8988T (cell line): ENCODE measurements around the gene ACOT8.
"Not testable (repeated sequence)": the region's sequence is repeated elsewhere in the genome, so short reads cannot be mapped to it uniquely, and the experiment has no call there.

Source experiments
- DNase-seq: peaks from one replicate; pipeline ENCODE4 v3.0.0; 2011

The ACOT8 gene

DNA sequence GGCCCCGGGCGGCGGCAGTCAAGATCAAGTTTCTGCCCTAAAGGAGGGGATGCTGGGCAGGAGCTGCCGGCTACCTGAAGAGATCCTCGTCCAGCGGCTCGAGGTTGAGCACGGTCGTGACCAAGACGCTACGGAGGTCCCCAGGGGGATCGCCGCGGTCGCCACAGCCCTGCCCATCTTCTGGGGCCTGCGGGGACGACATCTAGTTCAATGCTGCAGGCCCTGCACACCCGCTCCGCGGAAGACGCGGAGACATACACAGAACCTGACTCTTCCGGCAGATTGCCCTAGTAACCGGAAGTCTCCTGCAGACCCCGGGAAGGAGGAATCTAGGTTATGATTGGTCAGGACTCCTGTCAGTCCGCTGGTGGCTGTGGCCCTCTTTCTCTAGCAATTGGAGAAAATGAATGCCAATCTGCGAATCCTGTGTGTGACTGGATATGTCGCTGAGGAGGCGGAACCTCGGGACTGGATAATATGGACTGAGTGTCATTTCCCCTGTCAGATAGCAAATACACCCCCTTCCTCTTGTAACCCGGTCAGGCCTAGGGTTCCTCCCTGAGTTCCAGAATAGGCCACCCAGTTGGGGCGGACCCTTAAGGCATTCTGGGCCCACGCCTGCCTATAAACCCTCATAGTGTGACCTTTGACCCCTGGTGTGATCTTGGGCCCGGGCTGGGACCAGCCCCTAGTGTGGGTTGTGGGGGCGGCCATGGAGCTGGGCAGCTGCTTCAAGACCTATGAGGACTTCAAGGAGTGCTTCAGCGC, at the start of gene ACOT8, which contains the start of gene ZSWIM3:
ACOT8 (minus strand) TSS at position 279 of the 768 bp plus-strand sequence; CDS start at position 202, 77 bp downstream.
ZSWIM3 (plus strand) TSS at position 501 of the 768 bp plus-strand sequence; CDS start at position 713, 212 bp downstream.
- DNase-seq: peak; percentile 93

DNA sequence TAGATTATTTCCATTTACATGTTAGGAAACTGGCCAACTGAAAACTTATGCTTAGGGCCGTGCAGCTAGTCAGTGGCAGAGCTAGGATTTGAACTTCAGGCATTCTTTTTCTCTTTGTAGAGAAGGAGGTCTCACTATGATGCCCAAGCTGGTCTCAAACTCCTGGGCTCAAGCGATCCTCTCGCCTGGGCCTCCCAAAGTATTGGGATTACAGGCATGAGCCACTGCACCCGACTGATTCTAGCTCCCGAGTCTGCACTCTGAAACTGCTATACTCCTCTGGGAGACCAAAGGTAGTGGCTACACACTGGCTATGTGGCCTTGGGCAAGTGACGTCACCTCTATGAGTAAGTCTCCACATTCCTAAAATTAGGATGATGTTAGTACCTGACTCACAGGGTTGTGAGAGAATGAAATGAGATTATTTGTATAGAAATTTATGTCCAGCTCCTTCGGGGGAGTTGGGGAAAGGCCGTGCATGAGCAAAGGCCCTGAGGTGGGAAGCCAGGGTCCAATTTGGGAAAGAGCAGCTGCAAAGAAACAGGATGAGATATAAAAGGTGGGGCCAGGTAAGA, 48.4 kb upstream of the ACOT8 start:
- no peak for DNase-seq

DNA sequence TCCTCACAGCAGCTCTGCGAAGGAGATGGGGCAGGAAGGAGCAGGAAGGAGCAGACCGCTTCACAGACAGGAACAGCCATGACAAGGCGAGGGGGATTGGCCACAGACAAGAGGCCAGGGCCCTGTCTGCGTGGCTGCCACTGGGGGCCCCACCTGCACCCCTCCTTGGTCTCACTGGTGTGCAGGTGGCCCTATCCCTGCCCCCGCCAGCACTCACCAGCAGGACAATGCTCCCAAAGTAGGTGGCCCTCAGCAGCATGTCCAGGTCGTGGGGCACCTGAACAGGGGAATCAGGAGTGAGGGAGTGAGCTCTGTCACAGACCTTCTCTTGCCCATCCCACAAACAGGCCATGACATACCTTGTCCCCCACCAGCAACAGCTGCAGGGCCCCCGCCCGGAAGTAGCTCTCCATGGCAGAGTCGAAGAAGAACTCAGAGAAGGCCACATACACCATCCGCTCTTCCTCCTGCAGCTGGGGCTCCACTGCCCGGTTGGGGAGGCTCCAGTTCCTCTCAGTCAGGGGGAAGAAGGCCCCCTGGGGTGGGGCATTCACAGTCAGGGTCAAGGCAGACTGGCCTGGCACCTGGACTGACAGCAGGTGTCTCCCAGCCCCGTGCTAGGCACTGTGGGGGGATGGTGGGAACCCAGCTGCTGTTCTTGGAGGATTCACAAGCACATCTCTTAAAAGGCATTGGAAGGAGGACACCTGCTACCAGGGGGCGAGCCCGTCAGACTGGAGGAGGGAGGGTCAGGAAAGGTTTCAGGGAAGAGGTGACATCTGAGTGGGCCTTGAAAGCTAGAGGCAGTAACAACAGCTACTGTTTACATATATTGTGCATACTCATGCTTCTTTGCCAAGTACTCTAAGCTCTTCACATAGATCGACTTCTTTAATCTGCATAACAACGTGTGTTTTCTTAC, 47.7 kb upstream of the ACOT8 start:
- no peak for DNase-seq

DNA sequence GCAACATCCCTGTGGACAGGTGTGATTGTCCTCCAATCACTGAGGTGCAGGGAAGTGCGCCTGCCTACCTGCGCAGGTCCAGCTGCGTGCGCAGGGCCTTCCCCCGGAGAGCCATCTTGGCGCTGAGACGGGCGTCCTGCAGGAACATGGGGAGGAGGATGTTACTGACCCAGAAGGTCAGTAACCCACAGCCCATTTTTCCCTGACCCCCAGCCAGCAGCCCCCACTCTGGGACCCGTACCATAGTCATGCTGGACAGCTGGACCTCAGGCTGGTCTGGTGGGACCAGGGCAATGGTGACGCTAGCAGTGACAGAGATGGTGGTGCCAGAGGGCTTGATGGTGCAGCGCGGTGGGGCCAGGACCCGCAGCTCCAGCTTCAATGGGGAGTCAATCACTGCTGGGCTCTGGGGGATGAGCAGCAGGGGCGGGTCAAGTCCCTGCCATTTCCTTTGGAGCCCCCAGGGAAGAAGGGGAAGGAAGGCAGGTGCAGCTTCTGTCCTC, 45.1 kb upstream of the ACOT8 start:
- no peak for DNase-seq

DNA sequence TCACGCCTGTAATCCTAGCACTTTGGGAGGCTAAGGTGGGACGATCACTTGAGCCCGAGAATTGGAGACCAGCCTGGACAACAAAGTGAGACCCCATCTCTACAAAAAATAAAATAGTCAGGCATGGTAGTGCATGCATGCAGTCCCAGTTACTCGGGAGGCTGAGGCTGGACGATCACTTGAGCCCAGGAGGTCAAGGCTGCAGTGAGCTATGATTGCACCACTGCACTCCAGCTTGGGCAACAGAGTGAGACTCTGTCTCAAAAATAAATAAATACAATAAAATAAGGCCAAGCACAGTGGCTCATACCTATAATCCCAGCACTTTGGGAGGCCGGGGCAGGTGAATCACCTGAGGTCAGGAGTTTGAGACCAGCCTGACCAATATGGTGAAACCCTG, 44.1 kb upstream of the ACOT8 start:
- not testable (repeated sequence) for DNase-seq

DNA sequence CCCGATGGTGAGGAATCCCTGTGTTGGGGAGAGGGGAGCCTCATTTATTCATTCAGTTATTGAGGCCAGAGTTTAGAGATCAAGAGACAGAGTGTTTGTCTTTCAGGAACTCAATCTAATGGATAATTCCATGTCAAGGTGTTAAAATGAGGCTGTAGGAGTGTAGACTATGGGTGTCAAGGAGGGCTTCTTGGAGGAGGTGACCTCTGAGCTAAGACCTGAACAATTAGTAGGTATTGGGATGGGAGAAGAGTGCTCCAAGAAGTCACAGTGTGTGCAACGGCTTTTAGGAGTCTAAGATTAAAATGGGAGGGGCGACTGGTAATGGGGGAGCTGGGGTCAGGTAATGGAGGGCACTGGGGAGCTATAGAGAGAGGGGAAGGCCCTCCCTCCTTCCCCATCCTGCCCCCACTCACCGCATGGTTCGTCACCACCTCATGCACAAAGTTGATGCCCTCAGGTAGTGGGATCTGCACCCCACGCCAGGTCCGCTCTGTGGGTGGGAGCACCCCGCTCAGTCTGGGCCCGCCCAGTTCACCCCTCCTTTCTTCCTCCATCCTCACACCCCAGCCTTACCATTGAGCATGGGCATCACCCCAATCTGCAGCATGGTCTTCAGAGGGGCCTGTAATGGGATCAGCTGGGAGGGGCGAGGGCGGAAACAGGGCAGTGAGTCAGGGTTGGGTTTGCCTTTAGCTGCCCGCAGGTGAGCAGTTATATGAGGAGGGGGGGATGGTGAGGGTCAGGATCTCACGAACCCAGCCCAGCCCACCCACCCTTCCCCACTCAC, 42.0 kb upstream of the ACOT8 start:
- DNase-seq: no peak

DNA sequence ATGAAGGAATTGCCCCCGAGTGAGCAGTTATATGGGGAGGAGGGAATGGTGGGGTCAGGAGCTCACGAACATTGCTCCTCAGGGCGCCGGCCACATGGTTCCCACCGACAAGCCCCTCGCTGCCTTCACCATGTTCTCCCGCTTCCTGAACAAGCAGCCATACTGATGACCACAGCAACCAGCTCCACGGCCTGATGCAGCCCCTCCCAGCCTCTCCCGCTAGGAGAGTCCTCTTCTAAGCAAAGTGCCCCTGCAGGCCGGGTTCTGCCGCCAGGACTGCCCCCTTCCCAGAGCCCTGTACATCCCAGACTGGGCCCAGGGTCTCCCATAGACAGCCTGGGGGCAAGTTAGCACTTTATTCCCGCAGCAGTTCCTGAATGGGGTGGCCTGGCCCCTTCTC, 41.1 kb upstream of the ACOT8 start:
- no peak for DNase-seq

DNA sequence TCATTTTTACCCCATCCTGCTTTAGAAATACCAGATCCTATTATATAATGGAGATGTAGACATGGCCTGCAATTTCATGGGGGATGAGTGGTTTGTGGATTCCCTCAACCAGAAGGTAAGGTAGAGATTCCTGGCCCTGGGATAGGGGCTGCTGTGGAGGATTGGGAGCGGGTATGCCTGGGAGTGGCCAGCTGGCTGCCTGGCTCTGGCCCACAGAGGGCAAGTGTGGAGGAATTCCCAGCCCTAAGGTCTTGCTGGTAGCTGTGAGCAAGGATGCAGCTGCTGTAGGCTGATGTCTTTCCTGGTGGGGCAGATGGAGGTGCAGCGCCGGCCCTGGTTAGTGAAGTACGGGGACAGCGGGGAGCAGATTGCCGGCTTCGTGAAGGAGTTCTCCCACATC, 40.5 kb upstream of the ACOT8 start:
- DNase-seq: no peak

DNA sequence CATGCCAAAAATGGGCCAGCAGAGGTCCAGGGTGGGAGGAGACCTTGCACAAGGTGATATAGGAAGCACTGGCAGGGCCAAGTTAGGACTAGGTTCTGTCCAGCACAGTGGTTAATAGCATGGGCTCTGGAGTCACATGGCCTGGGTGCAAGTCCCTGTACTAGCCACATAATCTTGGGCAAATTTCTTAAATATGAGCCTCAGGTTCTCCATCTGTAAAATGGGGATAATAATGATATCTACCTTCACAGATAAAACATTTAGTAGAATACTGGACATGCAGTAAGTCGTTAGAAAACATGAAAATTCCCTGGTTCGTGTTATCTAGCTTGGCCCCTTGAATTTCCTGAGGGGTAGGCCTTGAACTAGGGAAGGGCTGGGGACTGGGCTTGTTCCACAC, 40.1 kb upstream of the ACOT8 start:
- no peak for DNase-seq

DNA sequence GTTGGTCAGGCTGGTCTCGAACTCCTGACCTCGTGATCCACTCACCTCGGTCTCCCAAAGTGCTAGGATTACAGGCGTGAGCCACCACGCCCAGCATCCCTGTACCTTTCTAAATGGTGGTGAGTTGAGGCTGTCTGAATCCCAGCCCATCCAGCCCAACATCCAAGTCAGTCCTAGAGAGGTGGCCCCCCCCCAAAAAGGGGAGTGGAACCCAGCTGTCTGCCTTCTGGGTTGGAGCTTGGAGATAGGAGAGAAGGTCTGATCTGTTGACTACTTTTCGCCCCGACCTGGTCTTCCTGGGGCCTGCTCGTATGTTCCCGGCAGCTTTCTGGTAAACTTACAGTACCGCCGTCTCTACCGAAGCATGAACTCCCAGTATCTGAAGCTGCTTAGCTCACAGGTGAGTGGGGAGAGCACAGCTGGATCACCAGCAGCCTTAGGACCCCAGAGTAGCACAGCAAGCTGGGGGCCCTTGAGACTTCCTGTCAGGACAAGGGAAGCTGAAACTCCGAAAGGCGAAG, 39.5 kb upstream of the ACOT8 start:
- DNase-seq: no peak

DNA sequence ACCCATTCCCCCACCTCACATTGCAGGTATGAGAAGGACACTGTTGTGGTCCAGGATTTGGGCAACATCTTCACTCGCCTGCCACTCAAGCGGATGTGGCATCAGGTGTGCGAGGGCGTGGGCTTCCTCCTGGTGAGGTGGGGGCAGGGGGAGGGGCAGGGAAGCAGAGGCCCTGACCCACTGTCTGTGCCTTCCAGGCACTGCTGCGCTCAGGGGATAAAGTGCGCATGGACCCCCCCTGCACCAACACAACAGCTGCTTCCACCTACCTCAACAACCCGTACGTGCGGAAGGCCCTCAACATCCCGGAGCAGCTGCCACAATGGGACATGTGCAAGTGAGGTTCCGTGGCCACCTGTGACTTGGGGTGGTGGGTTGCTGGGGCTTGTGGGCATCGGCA, 37.6 kb upstream of the ACOT8 start:
- DNase-seq: no peak

DNA sequence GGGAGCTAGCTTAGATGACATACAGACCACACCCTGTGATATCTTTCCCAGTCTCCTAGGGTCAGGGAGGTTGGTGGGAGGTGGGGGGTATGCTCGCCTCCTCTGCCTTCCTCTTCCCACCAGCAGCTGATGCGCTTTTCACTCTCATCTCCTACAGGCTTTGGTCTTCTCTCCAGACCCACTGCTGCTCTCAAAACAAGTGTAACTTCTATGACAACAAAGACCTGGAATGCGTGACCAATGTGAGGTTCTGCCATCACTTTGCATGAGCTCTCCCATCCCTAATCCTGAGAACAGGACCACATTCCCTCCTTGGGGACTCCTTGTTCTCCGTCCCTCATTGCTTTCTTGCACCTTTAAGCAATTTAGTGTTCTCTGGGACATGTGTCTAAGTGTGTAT, 36.6 kb upstream of the ACOT8 start:
- no peak for DNase-seq

DNA sequence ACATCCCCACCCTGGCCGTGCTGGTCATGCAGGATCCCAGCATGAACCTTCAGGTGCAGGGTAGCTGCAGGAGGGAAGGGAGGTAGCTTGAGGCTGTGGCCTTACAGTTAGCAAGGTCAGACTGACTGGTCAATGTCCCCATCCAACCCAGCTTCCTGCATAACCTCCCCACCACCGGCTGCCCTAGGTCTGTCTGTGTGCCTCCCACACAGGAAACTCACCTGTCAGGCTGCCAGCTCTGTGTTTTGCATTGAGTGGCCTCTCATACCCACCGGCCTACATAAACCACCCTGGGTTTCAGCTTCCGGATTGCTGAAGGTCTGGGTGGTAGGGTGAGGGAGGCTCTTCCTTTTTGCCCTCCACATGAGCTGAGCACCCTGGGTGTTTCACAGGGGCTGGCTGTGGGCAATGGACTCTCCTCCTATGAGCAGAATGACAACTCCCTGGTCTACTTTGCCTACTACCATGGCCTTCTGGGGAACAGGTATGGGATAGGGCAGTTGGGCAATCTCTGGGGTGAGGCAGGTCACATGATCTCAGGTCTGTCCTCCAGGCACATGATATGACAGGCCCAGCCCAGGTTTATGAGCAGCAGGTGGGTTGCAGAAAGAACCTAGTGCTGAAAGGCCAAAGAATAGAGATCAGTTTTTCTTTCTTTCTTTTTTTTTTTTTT, 35.8 kb upstream of the ACOT8 start:
- no peak for DNase-seq

DNA sequence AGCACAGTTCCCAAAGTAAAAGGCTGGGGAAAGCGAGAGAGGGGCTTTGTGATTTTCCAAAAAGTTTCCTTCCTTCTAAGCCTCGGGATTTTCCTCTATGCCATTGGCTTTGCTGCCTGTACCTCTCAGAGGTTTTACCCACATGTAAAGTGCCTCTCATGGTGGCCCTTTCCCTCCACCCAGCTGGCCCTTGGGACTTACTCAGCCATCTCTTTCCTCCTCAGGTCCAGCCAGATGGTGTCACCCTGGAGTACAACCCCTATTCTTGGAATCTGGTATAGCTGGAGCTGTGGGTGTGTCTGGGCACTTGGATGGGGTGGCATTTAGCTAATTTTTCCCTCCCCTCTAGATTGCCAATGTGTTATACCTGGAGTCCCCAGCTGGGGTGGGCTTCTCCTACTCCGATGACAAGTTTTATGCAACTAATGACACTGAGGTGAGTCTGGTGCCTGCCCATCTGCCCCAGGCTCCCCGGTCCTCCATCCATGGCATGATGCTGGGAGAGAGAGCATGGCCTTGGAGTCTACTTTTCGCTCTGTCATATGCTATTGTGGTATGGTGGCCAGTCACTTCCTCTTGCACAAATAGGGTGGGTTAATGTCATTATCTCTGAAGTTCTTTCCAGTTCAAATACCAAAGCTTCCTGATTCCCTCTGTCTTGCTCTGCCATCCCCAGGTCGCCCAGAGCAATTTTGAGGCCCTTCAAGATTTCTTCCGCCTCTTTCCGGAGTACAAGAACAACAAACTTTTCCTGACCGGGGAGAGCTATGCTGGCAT, 35.0 kb upstream of the ACOT8 start:
- DNase-seq: peak; percentile 73

DNA sequence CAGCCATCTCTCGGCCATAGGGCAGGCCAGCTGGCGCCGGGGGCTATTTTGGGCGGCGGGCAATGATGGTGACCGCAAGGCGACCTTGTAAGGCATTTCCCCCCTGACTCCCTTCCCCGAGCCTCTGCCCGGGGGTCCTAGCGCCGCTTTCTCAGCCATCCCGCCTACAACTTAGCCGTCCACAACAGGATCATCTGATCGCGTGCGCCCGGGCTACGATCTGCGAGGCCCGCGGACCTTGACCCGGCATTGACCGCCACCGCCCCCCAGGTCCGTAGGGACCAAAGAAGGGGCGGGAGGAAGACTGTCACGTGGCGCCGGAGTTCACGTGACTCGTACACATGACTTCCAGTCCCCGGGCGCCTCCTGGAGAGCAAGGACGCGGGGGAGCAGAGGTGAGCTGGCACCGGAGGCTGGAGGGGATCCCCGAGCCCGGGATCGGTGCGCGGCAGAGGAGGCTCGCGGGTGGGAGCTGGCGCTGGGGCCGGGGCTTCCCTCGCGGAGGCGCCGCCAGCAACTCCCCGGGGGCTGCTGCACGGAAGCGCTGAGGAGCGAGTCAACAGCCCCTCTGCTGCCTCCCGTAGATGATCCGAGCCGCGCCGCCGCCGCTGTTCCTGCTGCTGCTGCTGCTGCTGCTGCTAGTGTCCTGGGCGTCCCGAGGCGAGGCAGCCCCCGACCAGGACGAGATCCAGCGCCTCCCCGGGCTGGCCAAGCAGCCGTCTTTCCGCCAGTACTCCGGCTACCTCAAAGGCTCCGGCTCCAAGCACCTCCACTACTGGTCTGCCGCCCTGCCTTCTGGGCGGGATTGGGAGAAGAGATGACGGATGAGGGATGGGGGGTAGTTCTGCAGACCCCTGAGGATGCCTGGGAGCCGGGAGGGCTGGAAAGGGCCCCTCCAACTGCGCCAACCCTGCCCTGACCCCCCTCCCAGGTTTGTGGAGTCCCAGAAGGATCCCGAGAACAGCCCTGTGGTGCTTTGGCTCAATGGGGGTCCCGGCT, 34.1 kb upstream of the ACOT8 start, which contains the start of the genes CTSA and NEURL2:
CTSA (plus strand) TSS at position 351 of the 999 bp plus-strand sequence; CDS start at position 585, 234 bp downstream.
NEURL2 (minus strand) TSS at position 224 of the 999 bp plus-strand sequence; CDS start at position 7, 217 bp downstream.
- DNase-seq: peak; percentile 99

DNA sequence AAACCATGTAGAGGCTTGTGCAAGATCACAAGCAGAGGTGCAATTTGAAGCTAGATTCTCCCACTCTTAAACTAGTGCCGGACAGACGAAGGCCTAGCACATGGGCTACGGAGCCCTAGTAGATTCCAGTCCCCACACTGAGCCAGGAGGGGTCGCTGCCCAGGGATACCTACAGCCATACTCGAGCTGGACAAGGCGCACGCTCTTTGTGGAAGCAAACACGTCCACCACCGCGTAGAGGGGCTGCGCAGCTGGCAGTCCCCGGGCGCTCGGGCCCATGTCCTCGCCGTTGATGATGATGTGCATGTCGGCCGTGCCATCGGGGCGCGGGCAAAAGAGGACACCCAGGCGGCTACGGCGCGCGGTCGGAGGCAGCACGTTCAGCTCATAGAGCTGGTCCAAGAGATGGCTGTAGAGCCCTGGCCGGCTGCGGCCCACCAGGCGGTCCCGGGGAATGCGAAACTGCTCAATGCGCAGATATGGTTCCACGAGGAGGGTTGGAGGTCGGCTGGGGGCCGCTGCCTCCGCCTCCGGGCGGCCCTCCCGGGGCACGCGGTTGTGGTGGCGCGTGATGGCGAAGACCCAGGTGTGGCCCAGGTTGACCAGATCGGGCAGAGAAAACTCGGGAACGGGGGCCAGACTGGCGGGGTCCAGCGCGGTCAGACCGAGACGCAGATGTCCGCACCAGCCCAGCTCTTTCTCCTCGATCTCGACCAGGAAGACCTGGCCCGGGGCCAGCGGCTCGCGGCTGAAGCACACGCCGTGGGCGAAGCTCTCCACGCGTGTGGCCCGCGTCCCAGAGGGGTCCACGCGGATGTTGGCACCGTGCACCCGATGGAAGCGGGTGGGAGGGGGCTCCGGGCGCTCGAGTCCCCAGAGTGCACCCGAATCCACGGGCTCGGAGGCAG, 33.1 kb upstream of the ACOT8 start:
- no peak for DNase-seq

DNA sequence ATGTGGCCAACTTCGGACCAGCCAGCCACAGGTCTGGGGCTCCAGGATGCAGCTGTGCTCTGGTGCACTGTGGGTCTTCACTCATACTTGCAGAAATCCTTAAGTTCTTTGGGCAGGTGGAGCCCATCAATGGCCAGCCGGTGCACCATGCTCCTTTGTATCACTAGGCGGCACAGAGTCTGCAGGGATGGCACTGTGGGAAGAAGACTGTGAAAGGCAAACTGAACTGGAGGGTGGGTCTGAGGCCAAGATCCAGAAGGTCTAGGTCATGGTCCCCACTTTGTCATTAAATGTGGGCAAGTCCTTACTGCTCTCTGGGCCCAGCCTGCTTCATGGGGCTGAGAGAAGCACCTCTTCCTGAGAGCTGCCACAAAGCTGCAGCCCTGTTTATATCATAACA, 31.5 kb upstream of the ACOT8 start:
- no peak for DNase-seq

DNA sequence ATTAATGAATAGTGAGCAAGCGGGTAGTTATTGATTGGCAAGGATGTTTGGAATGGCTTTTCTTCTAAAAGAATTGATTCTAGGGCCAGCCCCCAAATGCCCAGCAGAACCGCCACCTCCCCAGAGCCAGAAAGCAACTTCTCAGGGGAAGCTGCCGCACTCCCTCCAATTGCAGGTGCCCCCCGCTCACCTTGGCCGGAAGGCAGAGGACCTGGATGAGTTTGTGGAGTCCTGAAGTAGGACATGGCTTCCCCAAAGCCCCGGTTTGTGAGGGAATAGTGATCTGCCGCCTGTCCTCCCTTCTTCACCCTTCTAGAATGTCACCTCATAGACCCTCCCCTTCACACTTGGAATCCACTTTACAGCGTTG, 30.1 kb upstream of the ACOT8 start, which contains the start of gene SPATA25:
SPATA25 (minus strand) TSS at position 277 of the 370 bp plus-strand sequence; CDS start at position 245, 32 bp downstream.
- no peak for DNase-seq
